HFFc6 (cell line): Measurements from ENCODE around the gene ZKSCAN2. TPM values are rescaled to one million over a fixed set of nuclear protein-coding genes. Genes with fewer than 3 reads are reported as not detected.

Experiments used
- DNase-seq: peaks from one replicate; pipeline ENCODE4 v3.0.0-alpha.2; 2018
- H3K27ac Mint-ChIP-seq: 2 replicates; pipeline ENCODE4 v1.8.0; 2020; ENCODE audit warnings: mild to moderate bottlenecking, mixed read lengths
- H3K27me3 Mint-ChIP-seq: 2 replicates; pipeline ENCODE4 v1.8.0; 2021; ENCODE audit warnings: mild to moderate bottlenecking, moderate library complexity, mixed read lengths; ENCODE audit not compliant: insufficient read depth
- H3K36me3 Mint-ChIP-seq: 2 replicates; pipeline ENCODE4 v1.8.0; 2021; ENCODE audit warnings: low read depth, mixed read lengths
- H3K4me1 Mint-ChIP-seq: 2 replicates; pipeline ENCODE4 v1.8.0; 2020; ENCODE audit warnings: low read depth, mixed read lengths
- H3K4me3 Mint-ChIP-seq: 2 replicates; pipeline ENCODE4 v1.8.0; 2020; ENCODE audit warnings: mild to moderate bottlenecking, moderate library complexity, mixed read lengths
- H3K9me3 Mint-ChIP-seq: 2 replicates; pipeline ENCODE4 v1.8.0; 2020; ENCODE audit warnings: mild to moderate bottlenecking, mixed read lengths
- total RNA-seq, 6 experiments: library from RNA; stranded (reverse); fragmentation: NEBNext Ultra II Directional; extraction: Animal tissue kit (Norgen Biotek cat#: 25700); gene quantifications; 2 replicates in 1 of 6; 3 replicates in 5 of 6; pipeline ENCODE4 v1.2.3, GENCODE V29; 2021
- TF ChIP-seq, protein P1 (sequence below): fragments of 200-600 bp; sonication (generic); IDR thresholded peaks from 2 replicates; pipeline ENCODE4 v1.5.0; 2021; ENCODE audit warnings: antibody characterized with exemption, mild to moderate bottlenecking

The ZKSCAN2 gene
- total RNA-seq, 6 experiments from 2014 or later: 4.0 to 4.8 (median 4.2) TPM

DNA sequence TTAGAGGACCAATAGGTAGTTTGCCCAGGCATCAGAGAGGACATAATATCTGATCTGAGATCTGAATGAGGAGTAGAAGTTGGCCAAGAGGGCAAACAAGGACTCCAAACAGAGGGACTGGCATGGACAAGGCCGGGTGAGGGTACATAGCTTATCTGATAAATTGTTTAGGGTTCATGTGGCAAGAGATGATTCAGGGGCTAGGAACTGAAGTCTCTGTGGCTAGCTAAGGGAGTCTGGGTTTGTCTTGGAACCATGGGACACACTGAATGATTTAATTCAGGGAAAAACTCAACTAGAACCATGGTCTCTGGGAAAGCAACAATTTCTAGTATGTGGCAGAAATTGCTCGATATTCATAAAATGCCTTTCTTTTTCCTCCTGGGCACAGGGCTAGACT, 45.0 kb downstream of the ZKSCAN2 start:
- no peak overlapping the region for H3K4me3 Mint-ChIP-seq

DNA sequence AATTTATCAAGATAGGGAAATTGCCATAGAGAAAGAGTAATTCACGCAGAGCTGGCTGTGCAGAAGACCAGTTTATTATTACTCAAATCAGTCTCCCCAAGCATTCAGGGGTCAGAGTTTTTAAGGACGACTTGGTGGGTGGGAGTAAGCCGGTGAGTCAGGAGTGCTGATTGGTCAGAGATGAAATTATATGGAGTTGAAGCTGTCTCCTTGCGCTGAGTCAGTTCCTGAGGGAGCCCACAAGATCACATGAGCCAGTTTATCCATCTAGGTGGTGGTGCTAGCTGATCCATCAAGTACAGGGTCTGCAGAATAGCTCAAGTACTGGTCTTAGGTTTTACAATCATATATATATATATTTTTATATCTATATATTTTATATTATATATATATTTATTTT, 46.9 kb downstream of the ZKSCAN2 start:
- H3K27me3 Mint-ChIP-seq: peaks cover 2% of the 10 kb centered on the region
- TF ChIP-seq, protein P1, sequence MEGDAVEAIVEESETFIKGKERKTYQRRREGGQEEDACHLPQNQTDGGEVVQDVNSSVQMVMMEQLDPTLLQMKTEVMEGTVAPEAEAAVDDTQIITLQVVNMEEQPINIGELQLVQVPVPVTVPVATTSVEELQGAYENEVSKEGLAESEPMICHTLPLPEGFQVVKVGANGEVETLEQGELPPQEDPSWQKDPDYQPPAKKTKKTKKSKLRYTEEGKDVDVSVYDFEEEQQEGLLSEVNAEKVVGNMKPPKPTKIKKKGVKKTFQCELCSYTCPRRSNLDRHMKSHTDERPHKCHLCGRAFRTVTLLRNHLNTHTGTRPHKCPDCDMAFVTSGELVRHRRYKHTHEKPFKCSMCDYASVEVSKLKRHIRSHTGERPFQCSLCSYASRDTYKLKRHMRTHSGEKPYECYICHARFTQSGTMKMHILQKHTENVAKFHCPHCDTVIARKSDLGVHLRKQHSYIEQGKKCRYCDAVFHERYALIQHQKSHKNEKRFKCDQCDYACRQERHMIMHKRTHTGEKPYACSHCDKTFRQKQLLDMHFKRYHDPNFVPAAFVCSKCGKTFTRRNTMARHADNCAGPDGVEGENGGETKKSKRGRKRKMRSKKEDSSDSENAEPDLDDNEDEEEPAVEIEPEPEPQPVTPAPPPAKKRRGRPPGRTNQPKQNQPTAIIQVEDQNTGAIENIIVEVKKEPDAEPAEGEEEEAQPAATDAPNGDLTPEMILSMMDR: no peak
- H3K9me3 Mint-ChIP-seq: peaks cover 3% of the 10 kb centered on the region; the same call in 1 of the 2 replicates
- H3K27ac Mint-ChIP-seq: no peak overlapping the region
- peaks cover 10% of the 10 kb centered on the region; the same call in 1 of the 2 replicates for H3K4me1 Mint-ChIP-seq
- DNase-seq: peak; percentile 30
- no peaks in the 10 kb centered on the region for H3K36me3 Mint-ChIP-seq
- H3K4me3 Mint-ChIP-seq: no peak overlapping the region; the same call in 1 of the 2 replicates

More for the DNA sequence above, 45.0 kb downstream of the ZKSCAN2 start:
- Mint-ChIP-seq H3K9me3 (peaks cover 3% of the 10 kb centered on the region; the same call in 1 of the 2 replicates), H3K4me1 (peaks cover 10% of the 10 kb centered on the region; the same call in 1 of the 2 replicates), H3K36me3 (no peaks in the 10 kb centered on the region), H3K27me3 (peaks cover 13% of the 10 kb centered on the region), H3K27ac (no peak overlapping the region)
- TF ChIP-seq, protein P1: no peak
- DNase-seq: no peak

DNA sequence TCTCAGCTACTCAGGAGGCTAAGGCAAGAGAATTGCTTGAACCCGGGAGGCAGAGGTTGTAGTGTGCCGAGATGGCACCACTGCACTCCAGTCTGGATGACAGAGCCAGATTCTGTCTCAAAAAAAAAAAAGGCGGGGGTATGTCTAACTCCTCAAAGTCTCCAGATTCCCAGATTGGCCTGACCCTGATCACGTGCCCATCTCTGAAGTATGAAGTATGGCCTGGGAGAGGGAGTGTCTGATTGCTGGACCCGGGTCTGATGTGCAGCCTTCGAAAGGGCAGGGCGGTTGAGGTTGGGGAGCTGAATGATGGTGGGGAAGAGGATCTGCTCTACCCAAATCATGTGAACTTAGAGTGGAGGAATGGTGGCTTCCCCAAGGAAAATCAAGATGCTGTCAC, 58.2 kb downstream of the ZKSCAN2 start:
- H3K4me1 Mint-ChIP-seq: peaks cover 10% of the 10 kb centered on the region
- H3K36me3 Mint-ChIP-seq: no peaks in the 10 kb centered on the region

DNA sequence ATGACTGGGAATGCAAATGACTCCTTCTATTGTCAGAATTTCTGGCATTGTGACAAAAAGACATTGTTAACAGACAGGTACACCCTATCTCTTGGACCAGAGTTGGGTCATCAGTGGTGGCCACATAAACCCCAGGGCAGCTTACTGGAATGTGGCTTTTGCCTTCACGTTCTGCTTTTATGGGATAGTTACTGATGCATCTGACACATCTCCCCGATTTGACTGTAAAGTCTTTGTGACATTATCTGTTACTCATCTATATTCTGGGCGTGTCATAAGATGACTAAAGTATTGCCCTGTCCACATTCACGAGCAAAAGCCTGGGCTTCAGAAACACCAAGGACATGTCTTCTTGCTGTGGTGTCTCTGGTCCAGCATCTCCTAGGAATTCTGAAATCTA, 59.6 kb downstream of the ZKSCAN2 start:
- H3K9me3 Mint-ChIP-seq: no peaks in the 10 kb centered on the region
- H3K27me3 Mint-ChIP-seq: peaks cover 3% of the 10 kb centered on the region; the same call in 1 of the 2 replicates
- H3K36me3 Mint-ChIP-seq: no peaks in the 10 kb centered on the region
- H3K27ac Mint-ChIP-seq: no peak overlapping the region
- peak; percentile 48 for DNase-seq
- H3K4me3 Mint-ChIP-seq: no peak overlapping the region
- peaks cover 10% of the 10 kb centered on the region for H3K4me1 Mint-ChIP-seq
- TF ChIP-seq, protein P1: no peak

More for the DNA sequence above, 58.2 kb downstream of the ZKSCAN2 start:
- DNase-seq: no peak
- TF ChIP-seq, protein P1: no peak
- Mint-ChIP-seq H3K27me3 (peaks cover 5% of the 10 kb centered on the region; the same call in 1 of the 2 replicates), H3K9me3 (no peaks in the 10 kb centered on the region), H3K4me3 (no peak overlapping the region), H3K27ac (no peak overlapping the region)

DNA sequence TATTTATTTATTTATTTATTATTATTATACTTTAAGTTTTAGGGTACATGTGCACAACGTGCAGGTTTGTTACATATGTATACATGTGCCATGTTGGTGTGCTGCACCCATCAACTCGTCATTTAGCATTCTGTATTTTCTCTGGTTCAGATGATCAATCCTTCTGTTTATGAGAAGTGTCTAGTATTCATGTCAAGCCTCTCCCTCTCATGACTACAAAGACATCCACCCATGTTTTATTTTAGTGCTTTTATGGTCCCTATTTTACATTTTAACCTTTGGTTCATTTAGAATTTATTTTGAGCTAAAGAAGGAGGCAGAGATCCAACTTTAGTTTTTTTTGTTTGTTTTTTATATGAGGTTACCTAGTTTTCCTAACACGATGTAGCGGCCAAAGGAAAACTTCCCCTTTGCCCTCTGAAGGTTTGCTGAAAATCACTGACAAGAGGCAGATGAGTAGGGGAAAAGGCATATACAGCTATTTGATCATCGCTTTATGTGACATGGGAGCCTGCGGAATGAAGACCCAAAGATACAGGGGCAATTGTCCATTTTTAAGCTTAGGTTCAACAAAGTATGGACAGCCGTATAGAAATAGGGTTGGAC, 63.3 kb downstream of the ZKSCAN2 start:
- Mint-ChIP-seq H3K36me3 (no peaks in the 10 kb centered on the region), H3K27ac (no peak overlapping the region), H3K9me3 (no peaks in the 10 kb centered on the region), H3K4me3 (no peak overlapping the region), H3K4me1 (peaks cover 29% of the 10 kb centered on the region), H3K27me3 (peaks cover 5% of the 10 kb centered on the region; the same call in 1 of the 2 replicates)
- TF ChIP-seq, protein P1: no peak
- DNase-seq: no peak
